GM04503 (cell line): ENCODE results near the gene CRTAP.
"Not testable (repeated sequence)": the region's sequence is repeated elsewhere in the genome, so short reads cannot be mapped to it uniquely, and the experiment has no call there.

Experiments used
- DNase-seq: peaks from one replicate; pipeline ENCODE4 v3.0.0-alpha.2; 2012; ENCODE audit warnings: low read depth

The CRTAP gene

DNA sequence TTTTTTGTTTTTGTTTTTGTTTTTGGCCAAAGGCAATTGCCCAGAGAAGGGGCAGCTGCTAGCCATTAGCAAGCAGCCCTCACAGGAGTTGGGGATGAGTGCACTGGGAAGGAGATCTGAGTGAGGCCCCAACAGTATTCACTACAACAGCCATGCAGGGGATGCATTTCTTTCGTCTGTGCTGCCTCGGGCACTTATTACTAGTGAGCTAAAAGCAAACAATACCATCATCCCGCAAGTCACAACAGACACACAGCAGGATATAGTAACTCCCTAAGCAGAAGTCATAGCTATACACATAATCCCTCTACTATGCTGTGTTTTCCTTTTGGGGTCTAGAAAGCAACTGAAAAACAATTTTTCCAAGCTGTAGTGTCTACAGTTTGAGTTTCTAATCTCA lies 27.2 kb downstream of the CRTAP start:
- DNase-seq, result no peak

DNA sequence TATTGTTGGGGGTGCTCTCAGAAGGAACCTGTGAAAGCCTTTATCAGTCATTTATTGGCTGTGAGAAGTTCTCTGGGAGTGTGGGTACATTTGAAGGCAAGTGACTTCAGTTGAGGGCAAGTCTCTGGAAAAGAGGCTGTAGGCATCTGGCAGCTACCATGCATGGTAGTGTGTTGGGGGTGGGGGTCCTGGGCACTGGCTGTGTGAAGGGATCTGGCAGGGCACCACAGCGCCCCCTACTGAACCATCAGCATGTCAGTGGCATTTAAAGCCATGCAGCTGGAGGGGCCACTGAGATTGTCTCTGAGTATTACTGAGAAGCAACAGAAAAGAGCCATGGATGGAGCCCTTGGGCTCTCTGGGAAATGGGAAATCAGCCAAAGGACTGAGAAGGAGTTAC lies 30.6 kb downstream of the CRTAP start:
- DNase-seq, result no peak

DNA sequence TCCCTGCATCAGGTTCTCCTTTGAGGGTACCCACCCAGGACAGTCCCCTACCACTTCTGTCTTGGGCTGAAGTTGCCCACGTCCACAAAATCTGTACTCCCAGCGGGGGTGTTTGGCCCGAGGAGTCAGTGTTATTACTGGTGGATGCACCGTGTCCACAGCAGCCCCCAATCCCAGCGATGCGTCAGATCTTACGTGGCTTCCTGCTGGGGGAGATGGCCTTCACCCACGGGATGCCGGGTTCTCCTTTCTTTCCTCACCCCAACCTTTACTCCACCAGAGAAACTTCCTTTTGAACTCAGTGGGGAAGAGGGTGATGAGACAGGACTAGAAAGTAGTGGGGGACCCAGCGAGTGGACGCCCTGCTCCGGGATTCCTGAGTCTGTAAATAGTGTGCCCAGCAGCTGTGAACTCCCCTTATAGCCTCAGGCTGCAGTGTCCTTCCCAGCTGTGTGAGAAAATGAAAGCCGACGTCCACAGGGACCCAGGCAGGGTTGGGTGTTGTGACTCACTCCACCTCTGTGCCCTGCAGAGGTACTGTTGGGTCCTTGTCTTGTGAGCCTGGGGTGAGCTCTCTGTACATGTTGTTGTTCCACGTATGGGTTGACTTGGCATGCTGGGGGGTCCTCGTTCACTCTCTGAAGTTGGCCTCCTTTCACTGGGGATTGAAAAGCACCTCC lies 31.5 kb downstream of the CRTAP start:
- no peak for DNase-seq

DNA sequence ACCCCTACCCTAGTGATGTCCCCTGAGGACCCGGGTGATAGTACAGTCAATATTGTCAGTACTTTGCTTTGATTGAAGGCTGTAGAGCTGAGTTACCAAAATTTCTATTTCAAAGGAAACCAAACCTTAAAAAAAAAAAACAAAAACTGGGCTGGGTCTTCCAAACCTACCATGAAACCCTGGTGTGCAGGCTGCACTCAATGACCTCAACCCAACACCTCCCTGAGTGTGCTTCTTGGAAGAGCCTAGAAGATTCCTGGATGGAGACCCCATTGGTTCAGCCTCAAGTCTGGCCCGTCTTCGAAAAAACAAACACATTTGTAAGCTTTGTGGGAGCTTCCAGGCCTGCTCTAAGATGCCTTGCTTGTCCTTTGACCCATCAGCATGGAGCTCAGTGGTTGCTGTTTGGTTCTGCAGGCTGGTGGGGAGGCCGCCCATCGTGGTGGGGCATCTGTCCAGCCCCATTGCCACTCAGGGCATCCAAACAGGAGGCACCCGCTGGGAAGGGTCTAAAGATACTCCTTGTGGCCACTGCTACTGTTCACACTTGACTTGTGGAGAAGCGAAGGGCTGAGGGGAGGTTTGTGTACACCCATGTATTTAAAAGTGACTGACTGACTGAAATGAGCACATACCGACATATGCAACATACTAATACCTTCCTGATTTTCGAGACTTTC lies 32.2 kb downstream of the CRTAP start:
- DNase-seq, result no peak

DNA sequence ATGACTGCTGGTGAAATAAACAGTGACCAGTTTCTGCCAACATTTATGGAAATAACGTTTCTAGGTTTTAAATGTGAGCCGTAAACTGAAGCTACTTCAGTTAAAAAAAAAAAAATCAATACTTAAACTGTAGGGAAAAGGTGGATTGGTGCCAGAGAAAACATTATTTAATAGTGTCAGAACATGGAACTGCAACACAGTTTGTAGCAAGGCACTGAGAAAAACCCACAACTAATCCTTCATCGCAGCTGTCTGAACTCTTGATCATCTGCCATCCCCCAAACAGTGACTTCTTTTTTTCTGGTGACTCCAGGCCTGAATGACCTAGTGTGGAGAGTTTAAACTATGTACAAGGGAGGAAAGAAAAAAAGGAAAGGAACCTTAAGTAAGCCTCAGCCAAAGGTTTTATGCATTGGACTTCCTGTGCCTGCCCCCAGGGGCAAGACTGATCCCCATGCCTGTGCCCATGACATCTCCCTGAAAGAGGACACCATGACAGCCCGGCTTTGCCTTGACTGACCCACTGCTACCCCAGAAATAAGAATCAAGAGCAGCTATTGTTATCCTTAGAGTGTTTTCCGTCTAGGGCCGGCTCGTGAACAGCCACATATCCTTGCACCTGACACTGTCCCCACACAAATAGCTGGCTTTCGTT lies 33.1 kb downstream of the CRTAP start:
- peak; percentile 5 for DNase-seq

DNA sequence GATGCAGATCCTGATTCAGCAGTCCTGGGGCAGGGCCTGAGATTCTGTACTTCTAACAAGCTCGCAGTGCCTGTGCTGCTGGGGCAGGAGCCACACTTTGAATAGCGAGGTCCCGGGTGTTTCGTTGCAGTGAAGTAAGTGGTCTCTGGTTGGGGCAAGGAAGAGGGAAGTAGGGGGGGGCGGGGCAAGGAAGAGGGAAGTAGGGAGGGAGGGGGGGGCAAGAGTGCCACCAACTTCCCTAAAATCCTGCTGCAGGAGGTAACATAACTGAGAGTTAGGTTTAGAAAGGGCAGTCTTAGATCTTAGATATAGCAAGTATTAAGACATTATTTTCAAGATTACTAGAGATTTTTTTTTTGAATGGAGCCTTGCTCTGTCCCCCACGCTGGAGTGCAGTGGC lies 35.5 kb downstream of the CRTAP start:
- no peak for DNase-seq

DNA sequence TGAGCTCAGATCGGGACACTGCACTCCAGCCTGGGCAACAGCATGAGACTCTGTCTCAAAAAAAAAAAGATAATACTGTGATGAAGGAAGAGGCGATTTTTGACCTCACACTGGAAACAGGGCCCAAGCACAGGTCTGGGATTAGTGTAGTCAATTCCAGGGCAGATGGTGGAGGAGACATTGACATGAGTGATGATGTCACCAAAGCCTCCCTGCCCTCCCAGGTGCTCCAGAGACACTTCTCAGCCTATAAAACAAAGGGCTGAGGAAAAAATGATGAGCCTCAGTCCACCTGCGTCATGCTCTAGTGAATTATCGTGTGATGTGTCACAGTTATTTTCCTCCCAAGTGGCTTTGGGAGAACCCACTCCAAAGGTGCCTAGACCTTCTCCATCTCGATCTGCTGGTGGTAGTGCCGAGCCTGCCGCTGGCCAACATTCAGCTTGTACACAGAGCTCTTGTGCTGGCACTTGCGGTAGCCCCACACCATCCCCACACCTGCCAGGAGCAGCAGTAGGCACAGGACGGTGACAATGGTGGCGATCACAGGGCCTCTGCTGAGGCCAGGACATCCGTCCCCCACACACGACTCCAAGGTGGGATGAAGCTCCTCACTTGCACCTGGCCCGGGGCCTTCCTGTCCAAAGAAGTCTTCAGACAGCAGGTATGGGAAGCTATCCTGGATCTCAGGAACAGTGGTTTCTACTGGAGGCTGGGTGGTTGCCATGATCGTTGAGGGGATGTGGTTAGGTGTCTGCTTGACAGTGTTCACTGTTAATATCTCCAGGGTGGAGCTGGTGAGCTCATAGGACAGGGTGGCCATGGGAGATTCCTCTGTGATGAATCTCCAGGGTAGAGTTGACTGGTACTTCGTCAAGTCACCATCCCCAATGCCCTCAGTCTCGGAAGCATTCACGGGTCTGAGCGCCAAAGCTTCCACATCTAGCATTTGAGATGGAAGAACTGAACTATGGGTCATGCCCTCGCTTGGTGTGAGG lies 38.8 kb downstream of the CRTAP start:
- no peak for DNase-seq

DNA sequence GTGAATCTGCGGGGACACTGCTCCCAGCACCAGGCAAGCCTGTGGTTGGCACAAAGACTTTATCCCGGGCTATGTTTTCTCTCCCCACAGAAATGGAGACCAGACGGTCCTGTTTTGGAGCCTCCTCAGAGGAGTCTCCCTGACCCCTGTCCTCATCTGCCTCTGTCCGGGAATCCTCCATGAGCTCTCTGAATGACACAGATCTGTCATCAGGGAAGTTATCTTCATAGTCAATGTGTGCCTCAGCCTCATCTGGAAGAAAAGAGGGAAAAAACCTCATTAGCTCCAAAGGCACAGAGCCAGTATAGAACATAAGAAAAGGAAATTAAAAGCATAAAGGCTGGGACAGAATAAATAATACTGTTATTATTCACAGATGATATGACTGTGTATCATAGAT lies 40.0 kb downstream of the CRTAP start:
- no peak for DNase-seq

DNA sequence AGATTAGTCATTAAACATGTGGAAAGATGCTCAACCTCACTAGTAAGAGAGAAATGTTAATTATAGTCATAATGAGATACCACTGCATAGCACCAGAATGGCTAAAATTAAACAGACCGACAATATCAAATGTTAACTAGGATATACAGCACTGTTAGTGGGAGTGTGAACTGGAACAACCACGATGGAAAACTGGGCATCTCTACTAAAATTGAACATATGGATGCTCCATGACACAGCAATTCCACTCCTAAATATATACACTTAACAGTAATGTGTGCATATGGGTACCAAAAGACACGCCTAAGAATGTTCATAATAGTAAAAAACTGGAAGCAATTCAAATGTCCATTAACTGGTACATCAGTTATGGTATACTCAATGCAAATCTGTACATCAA lies 41.5 kb downstream of the CRTAP start:
- DNase-seq, result no peak

DNA sequence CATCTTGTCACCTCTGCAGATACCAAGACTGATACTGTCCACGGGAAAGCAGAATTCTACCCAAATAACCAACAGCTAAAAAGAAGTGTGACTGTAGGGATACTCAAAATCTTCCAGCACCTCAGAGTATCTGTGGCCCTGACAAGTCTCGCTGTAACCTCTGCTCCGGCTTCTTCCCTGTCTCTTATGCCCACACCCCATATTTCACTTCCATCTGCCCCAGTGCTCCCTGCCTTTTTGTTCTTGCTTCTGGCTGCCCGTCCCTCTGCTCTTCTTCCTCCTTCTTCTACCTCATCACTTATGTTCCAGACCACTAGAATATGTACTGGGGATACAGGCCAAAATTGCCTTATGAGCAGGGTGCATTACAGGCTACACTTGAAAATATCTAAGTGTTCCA lies 45.4 kb downstream of the CRTAP start:
- no peak for DNase-seq

DNA sequence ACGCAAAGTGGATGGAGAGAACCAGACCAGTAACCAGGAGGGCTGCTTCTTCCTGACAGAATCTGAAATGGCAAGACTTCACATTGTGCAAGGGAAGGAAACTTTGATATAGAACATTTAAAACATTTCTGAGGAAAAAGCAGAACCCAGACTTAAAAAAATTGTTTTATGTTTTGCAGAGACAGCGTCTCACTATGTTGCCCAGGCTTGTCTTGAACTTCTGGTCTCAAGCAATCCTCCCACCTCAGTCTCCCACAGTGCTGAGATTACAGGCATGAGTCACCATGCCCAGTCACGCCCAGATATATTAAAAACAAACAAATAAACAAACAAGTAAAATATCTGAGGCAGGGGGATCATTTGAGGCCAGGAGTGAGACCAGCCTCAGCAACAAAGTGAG lies 46.2 kb downstream of the CRTAP start:
- no peak for DNase-seq

DNA sequence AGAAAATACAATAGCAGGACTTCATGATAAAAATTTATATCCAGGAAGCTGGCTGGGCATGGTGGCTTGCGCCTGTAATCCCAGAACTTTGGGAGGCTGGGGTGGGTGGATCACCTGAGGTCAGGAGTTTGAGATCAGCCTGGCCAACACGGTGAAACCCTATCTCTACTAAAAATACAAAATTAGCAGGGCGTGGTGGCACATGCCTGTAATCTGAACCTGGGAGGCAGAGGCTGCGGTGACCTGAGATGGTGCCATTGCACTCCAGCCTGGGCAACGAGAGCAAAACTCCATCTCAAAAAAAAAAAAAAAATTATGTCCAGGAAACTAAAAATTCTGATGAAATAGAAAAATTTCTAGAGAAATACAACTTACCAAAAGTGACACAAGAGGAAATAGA lies 48.8 kb downstream of the CRTAP start:
- DNase-seq, result not testable (repeated sequence)

DNA sequence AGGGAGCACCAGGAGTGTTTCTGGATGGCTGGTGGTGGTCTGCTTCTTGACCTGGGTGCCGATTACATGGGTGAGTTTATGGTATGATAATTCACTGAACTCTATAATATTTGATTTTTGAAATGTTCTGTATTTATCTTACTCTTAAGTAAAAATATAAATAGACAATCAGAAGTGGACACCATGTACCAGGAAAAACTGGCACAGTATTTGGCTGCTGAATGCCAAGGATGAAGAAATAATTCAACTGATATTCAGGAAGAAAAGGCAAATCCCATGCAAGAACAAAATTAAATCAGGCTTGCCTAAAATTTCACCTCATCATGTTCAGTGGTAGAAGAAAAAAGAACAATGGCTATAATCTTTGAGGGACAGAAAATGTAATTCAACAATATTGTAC lies 51.6 kb downstream of the CRTAP start:
- DNase-seq, result no peak

DNA sequence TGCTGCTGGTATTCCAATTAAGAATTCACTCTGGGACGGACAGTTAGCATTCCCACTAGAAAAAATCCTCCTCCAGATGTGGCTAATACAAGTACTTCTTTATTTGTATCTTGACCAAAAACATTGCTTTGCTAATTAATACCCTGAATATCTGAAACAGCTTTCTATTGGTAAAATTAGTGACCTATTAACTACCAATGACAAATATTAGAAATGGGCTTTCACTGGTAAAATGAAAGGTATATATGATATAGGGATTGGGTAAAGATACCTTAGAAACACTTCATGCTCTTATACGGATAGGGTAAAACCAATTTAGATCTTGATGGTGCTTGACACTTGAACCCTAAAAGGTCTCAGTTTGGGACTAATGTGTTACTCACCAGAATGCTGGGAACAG lies 52.3 kb downstream of the CRTAP start:
- no peak for DNase-seq

DNA sequence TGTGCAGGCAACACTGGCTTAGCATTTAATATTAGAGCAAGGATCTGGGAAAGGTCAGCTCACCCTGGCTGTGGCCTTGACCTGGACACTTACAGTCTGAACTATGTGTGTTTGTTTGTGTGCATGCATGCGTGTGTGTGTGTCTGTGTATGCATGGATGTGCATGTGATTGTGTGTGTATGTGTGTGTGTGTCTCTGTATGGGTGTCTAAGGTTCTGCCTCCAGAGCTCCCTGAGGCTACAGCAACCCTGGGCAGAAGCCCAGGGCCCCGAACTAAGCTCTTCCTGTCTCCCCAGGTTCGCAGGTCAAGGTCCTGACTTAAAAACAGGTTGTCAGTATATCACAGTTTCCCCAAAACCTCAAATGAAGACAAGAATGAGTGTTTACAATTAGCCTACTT lies 53.5 kb downstream of the CRTAP start:
- DNase-seq, result no peak

DNA sequence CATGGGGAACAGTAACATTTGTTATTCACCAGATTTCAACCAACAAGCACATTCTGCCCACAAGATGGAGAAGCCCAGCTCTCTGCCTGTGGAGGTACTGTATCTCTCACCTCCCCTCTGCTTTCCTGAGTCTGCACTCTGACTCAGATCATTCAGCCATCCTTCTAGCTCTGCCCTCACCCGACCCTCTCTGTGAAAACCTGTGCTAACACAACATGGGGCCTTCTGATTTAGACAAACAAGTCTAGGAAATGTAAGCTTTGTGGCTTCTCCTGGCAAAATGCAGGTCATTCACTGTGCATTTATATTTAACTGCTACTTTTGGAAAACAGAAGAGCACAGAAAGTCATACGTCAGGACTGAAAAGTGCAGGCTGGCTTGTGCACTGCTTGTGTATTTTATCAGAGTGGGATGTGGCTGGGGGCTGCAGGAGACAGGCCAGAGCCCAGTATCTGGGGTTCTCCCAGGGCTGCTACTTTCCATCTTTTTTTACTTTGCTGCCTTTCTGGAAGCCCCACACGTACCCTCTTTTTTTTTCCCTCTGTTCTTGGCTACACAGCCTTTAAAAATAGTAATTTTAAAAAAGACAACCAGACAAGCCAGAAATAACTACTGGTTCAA lies 54.0 kb downstream of the CRTAP start:
- no peak for DNase-seq

DNA sequence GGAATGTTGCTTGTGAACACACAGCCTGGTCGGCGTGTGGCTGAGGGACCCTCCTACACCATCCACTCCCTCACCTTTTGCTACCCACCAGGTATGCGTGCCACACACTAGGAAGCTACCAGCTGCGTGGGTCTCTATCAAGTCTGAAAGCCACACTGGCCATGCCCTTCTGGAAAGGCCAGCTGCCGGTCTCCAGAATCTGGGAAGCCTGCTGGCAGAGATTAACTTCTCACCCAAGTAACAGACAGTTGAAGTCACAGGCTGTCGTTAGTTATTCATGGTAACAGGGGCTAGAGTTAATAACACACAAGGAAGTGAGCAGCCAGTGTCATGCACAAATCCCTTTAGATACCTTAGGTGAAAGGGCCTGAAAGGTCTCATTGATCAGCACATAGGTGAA lies 56.7 kb downstream of the CRTAP start:
- no peak for DNase-seq

DNA sequence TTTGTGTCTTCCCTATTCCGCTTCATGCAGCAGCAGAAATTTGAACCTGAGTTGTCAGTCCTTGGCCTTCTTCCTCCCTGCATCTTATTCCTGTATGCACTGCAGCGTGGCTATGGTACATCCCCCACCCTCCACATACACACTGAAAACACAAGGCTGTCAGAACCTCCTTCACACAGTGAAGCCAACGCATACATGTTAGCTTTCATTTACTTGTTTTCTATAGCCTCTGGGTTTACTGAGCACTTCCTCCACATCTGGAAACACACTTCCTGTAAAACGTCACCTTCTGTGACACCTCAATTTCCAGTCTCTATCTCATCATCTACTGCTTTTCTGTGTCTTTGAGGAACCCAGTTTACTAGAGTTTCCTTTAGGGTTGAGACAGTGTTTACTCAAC lies 57.8 kb downstream of the CRTAP start:
- DNase-seq, result no peak

DNA sequence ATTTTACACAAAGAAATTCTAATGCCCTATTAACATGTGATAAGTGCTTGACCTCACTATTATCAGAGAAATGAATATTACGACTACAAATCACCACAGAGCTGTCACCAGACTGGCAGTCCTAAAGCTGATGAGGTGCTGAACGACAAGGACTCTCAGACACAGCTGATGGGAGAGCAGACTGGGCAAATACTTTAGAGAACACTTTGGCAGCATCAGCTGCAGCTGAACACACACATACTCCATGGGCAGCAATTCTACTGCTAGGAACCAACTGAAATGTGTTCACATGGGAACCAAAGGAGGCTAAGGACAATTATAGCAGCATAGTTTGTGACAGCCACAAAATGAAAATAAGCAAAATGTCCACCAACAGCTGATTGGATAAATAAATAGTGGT lies 59.3 kb downstream of the CRTAP start:
- DNase-seq, result no peak

DNA sequence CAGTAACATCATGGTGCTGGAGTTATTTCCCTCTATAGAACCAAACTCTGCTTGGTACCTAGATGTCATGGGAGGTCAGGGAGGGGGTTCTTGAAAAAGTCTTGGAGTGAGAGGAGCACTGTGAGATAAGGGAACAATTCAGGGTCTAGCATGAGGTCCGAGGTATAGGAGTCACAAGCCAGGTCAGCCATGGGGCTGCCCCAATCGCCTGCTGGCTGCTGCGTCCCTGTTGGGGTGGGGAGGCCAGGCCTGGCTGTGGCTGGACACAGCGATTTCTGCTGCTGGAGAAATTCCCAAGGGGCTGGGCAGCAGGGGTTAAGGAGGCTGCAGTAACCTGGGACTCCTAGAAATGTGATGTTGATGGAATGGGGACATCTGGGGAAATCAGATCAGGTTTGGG lies 59.9 kb downstream of the CRTAP start:
- no peak for DNase-seq

DNA sequence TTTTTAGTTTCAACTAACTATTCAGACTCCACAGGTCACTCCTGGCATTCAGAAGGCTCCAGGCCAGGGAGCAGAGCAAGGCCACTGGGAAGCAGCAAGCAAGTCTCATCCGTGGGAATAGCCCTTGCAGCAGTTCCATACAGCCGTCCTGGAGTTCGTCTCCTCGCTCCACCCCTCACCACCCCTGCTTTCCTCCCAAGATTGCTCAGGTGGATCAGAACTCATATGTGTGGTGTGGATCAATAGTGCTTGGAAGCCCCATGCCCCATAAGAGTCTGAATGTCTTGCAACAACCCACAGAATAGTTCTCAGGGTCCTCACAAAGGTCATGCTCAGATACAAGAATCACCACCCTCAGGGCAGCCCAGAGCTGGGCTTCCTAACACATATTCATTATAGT lies 60.3 kb downstream of the CRTAP start:
- DNase-seq, result no peak
